ENCODE data around the gene ELF1.

GRCh38 chr13:41015920-41016319 is 3.2 kb downstream of the ELF1 start:
- no peak for TF ChIP-seq CTCF (IDR thresholded peaks at IDR 0.05)
- no peak for TF ChIP-seq POLR2A (IDR thresholded peaks at IDR 0.05)
